HG03103 (cell line): ENCODE results near the gene NACC2.
"Not testable (repeated sequence)": the region's sequence is repeated elsewhere in the genome, so short reads cannot be mapped to it uniquely, and the experiment has no call there.

Experiments
- ATAC-seq: cut with Tn5 transposase; IDR thresholded peaks from one replicate; pipeline ENCODE4 v1.9.1; 2021; ENCODE audit warnings: low read depth; ENCODE audit not compliant: unreplicated experiment

NACC2 gene

GRCh38 chr9:136026943-136027289, 68.2 kb downstream of the NACC2 start:
- not testable (repeated sequence) for ATAC-seq

- no peak for ATAC-seq
Measured at GRCh38 chr9:136026266-136026942, 68.7 kb downstream of the NACC2 start.

GRCh38 chr9:136025481-136025880, 69.6 kb downstream of the NACC2 start:
- ATAC-seq, result no peak

- ATAC-seq, result no peak
Measured at GRCh38 chr9:136024696-136025316, 70.3 kb downstream of the NACC2 start.

GRCh38 chr9:136024286-136024685, 70.8 kb downstream of the NACC2 start:
- no peak for ATAC-seq

- ATAC-seq, result no peak
Measured at GRCh38 chr9:136023410-136024225, 71.5 kb downstream of the NACC2 start.

- ATAC-seq, result no peak
Measured at GRCh38 chr9:136022731-136023409, 72.2 kb downstream of the NACC2 start.

GRCh38 chr9:136021872-136022681, 73.0 kb downstream of the NACC2 start:
- ATAC-seq, result no peak

- ATAC-seq, result no peak
Measured at GRCh38 chr9:136021171-136021871, 73.8 kb downstream of the NACC2 start.

GRCh38 chr9:136020671-136021070, 74.4 kb downstream of the NACC2 start:
- no peak for ATAC-seq

GRCh38 chr9:136020206-136020605, 74.9 kb downstream of the NACC2 start:
- no peak for ATAC-seq

GRCh38 chr9:136019681-136020060, 75.4 kb downstream of the NACC2 start:
- no peak for ATAC-seq

- ATAC-seq, result no peak
Measured at GRCh38 chr9:136019041-136019680, 75.9 kb downstream of the NACC2 start.

- ATAC-seq, result no peak
Measured at GRCh38 chr9:136018257-136019031, 76.6 kb downstream of the NACC2 start.

- ATAC-seq, result no peak
Measured at GRCh38 chr9:136017289-136018190, 77.5 kb downstream of the NACC2 start.

- no peak for ATAC-seq
Measured at GRCh38 chr9:136016572-136017288, 78.4 kb downstream of the NACC2 start.
